ENCODE results near the gene ZFYVE27.

- TF ChIP-seq EZH2phosphoT487 (IDR thresholded peaks at IDR 0.05; ENCODE audit: insufficient read depth, low read depth), result no peak
- no peak for TF ChIP-seq EZH2 (IDR thresholded peaks at IDR 0.05; ENCODE audit: insufficient read depth, poor library complexity, severe bottlenecking)
Measured at GRCh38 chr10:97800474-97800873, 63.5 kb downstream of the ZFYVE27 start.

All from GM23248 (cell line).